Measurements from ENCODE around the gene MUC13. TPM values are rescaled to one million over a fixed set of nuclear protein-coding genes. Genes with fewer than 3 reads are reported as not detected.

Gene MUC13
- polyA plus RNA-seq, 1 donor from 2014 or later = not detected

GRCh38 chr3:124964387-124964786, 29.8 kb upstream of the MUC13 start:
- H3K27ac ChIP-seq (ENCODE audit: low read length) = no peak overlapping the region
- no peaks in the 10 kb centered on the region for H3K27me3 ChIP-seq (ENCODE audit: insufficient read depth, low read depth, low read length)
- no peaks in the 10 kb centered on the region for H3K9me2 ChIP-seq (ENCODE audit: insufficient read depth, low read length)
- H3F3A ChIP-seq (ENCODE audit: insufficient read depth, low read length, poor library complexity, severe bottlenecking) = no peaks in the 10 kb centered on the region
- TF ChIP-seq REST (IDR thresholded peaks at IDR 0.05; ENCODE audit: borderline replicate concordance) = no peak
- no peak for TF ChIP-seq MXI1 (conservative IDR thresholded peaks at IDR 0.05; ENCODE audit: poor library complexity, severe bottlenecking)
- no peak for TF ChIP-seq EP300 (conservative IDR thresholded peaks at IDR 0.05; ENCODE audit: poor library complexity, severe bottlenecking)
- no peak for TF ChIP-seq SMC3 (conservative IDR thresholded peaks at IDR 0.05; ENCODE audit: poor library complexity)
- no peak for TF ChIP-seq CTCF (IDR thresholded peaks at IDR 0.05; ENCODE audit: poor library complexity, severe bottlenecking)
- no peak for TF ChIP-seq EZH2 (IDR thresholded peaks at IDR 0.05; ENCODE audit: borderline replicate concordance, insufficient read depth, low read length, poor library complexity, severe bottlenecking)
- TF ChIP-seq TAF1 (IDR thresholded peaks at IDR 0.05; ENCODE audit: low read depth) = no peak
- no peak for TF ChIP-seq RAD21 (conservative IDR thresholded peaks at IDR 0.05)
- no peak for TF ChIP-seq POLR2AphosphoS5 (IDR thresholded peaks at IDR 0.05)
- H2AFZ ChIP-seq (ENCODE audit: low read depth, low read length) = no peak overlapping the region
- no peak overlapping the region for H3K4me3 ChIP-seq (ENCODE audit: low read length)
- H3K9me3 ChIP-seq (ENCODE audit: low read length) = no peaks in the 10 kb centered on the region
- H3K9ac ChIP-seq (ENCODE audit: low read length) = no peak overlapping the region
- H4K20me1 ChIP-seq (ENCODE audit: insufficient read depth) = no peaks in the 10 kb centered on the region
- H3K36me3 ChIP-seq (ENCODE audit: insufficient read depth, low read length) = no peaks in the 10 kb centered on the region
- H3K4me2 ChIP-seq (ENCODE audit: low read length) = no peak overlapping the region
- no peaks in the 10 kb centered on the region for H3K79me2 ChIP-seq (replicated peaks; ENCODE audit: insufficient read depth, low read length)

- no peaks in the 10 kb centered on the region for H3K9me3 ChIP-seq (ENCODE audit: low read length)
- no peak overlapping the region for H3K9ac ChIP-seq (ENCODE audit: low read length)
These were observed 29.2 kb upstream of the MUC13 start for GRCh38 chr3:124963755-124964154.

More at GRCh38 chr3:124963755-124964154, 29.2 kb upstream of the MUC13 start:
- Histone ChIP-seq H3K27ac (ENCODE audit: low read length) (no peak overlapping the region), H3F3A (ENCODE audit: insufficient read depth, low read length, poor library complexity, severe bottlenecking) (no peaks in the 10 kb centered on the region), H4K20me1 (ENCODE audit: insufficient read depth) (no peaks in the 10 kb centered on the region), H3K4me2 (ENCODE audit: low read length) (no peak overlapping the region), H3K79me2 (replicated peaks; ENCODE audit: insufficient read depth, low read length) (no peaks in the 10 kb centered on the region), H3K4me3 (ENCODE audit: low read length) (no peak overlapping the region), H2AFZ (ENCODE audit: low read depth, low read length) (no peak overlapping the region), H3K9me2 (ENCODE audit: insufficient read depth, low read length) (no peaks in the 10 kb centered on the region), H3K27me3 (ENCODE audit: insufficient read depth, low read depth, low read length) (no peaks in the 10 kb centered on the region), H3K36me3 (ENCODE audit: insufficient read depth, low read length) (no peaks in the 10 kb centered on the region)
- TF ChIP-seq EZH2 (IDR thresholded peaks at IDR 0.05; ENCODE audit: borderline replicate concordance, insufficient read depth, low read length, poor library complexity, severe bottlenecking) = no peak
- TF ChIP-seq MXI1 (conservative IDR thresholded peaks at IDR 0.05; ENCODE audit: poor library complexity, severe bottlenecking) = no peak
- no peak for TF ChIP-seq TAF1 (IDR thresholded peaks at IDR 0.05; ENCODE audit: low read depth)
- no peak for TF ChIP-seq EP300 (conservative IDR thresholded peaks at IDR 0.05; ENCODE audit: poor library complexity, severe bottlenecking)
- no peak for TF ChIP-seq CTCF (IDR thresholded peaks at IDR 0.05; ENCODE audit: poor library complexity, severe bottlenecking)
- no peak for TF ChIP-seq REST (IDR thresholded peaks at IDR 0.05; ENCODE audit: borderline replicate concordance)
- TF ChIP-seq POLR2AphosphoS5 (IDR thresholded peaks at IDR 0.05) = no peak
- no peak for TF ChIP-seq RAD21 (conservative IDR thresholded peaks at IDR 0.05)
- TF ChIP-seq SMC3 (conservative IDR thresholded peaks at IDR 0.05; ENCODE audit: poor library complexity) = no peak

All from neural cell (in vitro differentiated cells).